Measurements from ENCODE around the gene FOXP3. TPM values are rescaled to one million over a fixed set of nuclear protein-coding genes. Genes with fewer than 3 reads are reported as not detected.
A peak's percentile ranks its signal among the peaks of the same experiment; 100 is the strongest.

The FOXP3 gene
- total RNA-seq, 1 donor from 2014 or later = not detected

DNA sequence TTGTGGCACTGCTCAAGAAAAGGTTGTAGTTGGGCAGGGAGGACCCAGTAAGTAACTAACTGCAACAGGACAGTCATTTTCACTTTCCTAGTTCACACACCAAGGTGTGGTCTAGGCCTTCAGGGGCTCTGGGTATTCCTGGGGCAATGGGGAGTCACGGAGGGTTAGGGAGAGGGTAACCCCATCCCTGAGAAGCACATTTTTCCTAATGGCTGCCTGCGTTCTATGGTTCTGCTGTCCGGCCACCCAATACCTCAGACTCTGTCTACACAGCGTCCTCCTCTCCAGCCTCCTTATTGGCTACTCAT, 4.1 kb upstream of the FOXP3 start:
- TF ChIP-seq, protein P1, sequence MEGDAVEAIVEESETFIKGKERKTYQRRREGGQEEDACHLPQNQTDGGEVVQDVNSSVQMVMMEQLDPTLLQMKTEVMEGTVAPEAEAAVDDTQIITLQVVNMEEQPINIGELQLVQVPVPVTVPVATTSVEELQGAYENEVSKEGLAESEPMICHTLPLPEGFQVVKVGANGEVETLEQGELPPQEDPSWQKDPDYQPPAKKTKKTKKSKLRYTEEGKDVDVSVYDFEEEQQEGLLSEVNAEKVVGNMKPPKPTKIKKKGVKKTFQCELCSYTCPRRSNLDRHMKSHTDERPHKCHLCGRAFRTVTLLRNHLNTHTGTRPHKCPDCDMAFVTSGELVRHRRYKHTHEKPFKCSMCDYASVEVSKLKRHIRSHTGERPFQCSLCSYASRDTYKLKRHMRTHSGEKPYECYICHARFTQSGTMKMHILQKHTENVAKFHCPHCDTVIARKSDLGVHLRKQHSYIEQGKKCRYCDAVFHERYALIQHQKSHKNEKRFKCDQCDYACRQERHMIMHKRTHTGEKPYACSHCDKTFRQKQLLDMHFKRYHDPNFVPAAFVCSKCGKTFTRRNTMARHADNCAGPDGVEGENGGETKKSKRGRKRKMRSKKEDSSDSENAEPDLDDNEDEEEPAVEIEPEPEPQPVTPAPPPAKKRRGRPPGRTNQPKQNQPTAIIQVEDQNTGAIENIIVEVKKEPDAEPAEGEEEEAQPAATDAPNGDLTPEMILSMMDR (conservative IDR thresholded peaks at IDR 0.05; ENCODE audit: low read depth, low read length) = no peak

DNA sequence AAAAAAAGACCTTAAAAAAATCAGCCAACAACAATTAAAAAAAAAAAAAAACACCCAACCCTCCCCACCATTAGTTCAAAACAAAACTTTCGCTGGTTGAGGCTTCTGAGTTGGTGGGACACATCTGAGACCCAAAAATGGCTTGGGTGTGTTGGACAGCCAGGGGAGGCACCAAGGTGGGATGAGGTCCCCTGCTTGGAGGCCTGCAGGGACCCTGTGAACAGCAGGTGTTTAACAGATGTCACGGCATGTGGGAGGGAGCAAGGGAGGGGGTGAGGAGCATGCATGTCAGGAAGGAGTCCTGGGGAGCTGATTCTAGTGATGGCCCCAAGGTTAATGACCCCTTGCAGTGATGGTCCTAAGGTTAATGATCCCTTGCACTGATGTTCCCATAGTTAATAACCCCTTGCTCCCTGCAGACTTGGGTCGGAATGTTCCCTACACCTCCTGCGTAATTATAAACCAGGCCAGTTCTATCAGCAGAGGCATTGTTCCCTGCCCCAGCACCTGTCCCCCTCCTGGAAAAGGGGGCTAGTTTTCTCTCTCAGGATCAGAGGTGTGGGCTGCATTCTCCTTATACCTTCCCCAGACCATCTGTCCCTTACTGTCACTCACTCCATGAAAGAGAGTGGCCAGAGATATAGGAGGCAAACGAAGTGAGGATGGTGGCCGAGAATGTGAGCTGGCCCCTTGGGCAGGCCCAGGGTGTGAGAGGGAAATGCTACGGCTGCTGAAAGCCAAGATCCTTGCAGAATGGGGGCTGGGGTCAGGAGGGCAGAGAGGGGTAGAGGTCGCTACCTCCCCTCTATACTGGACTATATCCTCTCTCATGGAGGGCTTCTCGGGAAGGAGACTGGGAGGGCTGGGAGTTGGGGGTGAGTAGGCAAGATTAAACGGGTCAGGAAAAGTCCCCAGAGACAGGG, 2.3 kb upstream of the FOXP3 start:
- H3K4me3 ChIP-seq (ENCODE audit: low read depth, low read length) = no peak overlapping the region
- no peak for DNase-seq (ENCODE audit: low read depth)
- TF ChIP-seq, protein P1 (conservative IDR thresholded peaks at IDR 0.05; ENCODE audit: low read depth, low read length) = no peak

More for the DNA sequence above, 4.1 kb upstream of the FOXP3 start:
- DNase-seq (ENCODE audit: low read depth) = no peak
- peak overlapping the region; percentile 66 for H3K4me3 ChIP-seq (ENCODE audit: low read depth, low read length)

DNA sequence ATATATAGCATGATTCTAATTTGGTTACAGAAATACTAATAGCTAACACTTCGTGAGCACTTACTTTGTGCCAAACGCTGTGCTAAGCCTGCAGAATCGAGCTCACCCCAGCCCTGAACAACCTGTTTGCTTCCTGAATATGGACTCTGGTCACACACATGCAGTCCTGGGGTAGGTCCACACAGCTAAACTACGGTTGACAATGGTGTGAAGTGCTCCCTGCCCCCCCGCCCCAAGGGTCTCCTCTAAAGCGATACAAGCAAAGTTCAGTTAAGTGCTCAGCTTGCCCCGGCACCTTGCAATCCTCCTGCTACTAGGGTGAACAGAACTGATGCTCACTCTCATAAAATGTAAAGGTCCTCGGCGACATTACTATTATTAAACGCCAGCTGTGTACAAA, 879 bp downstream of the FOXP3 start:
- H3K4me3 ChIP-seq (ENCODE audit: low read depth, low read length) = no peak overlapping the region
- no peak for DNase-seq (ENCODE audit: low read depth)
- TF ChIP-seq, protein P1 (conservative IDR thresholded peaks at IDR 0.05; ENCODE audit: low read depth, low read length) = no peak

DNA sequence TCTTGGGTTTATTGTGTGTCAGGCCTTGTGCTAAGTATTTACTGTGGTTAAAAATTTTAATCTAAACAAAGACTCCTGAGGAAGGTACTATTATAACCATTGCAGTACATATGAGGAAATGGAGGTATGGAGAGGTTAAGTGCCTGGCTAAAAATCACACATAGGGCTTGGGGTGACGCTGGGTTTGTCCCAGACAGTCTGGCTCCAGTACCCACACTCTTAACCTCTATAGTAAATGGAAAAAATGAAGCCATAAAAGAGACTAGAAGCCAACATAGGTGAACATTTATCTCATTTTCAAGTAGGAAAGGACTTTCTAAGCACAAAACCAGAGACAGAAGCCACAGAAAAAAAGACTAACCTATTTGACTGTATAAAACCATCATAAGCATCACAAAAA, 1.9 kb downstream of the FOXP3 start:
- TF ChIP-seq, protein P1 (conservative IDR thresholded peaks at IDR 0.05; ENCODE audit: low read depth, low read length) = no peak
- DNase-seq (ENCODE audit: low read depth) = no peak
- H3K4me3 ChIP-seq (ENCODE audit: low read depth, low read length) = no peak overlapping the region

DNA sequence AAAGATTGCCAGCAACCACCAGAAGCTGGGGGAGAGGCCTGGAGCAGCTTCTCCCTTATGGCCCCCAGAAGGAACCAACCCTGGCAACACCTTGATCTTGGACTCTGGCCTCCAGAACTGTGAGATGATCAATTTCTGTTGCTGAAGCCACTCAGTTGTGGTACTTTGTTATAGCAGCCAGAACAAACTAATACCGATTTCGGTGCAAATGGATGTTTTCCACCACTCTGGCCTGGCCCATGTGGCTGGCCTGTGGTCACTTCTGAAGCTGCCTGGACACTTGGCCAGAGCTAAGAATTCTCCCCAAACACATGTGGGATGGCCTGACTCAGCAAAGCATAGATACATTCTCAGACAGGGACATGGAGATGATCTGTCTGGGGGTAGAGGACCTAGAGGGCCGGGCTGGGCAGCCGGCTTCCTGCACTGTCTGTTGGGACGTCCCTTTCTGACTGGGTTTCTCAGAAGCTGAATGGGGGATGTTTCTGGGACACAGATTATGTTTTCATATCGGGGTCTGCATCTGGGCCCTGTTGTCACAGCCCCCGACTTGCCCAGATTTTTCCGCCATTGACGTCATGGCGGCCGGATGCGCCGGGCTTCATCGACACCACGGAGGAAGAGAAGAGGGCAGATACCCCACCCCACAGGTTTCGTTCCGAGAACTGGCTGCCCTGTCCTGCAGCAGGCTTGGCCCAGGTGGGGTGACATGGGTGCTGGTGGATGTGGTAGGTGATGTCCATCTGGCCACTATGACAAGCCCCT, 4.1 kb downstream of the FOXP3 start:
- TF ChIP-seq, protein P1 (conservative IDR thresholded peaks at IDR 0.05; ENCODE audit: low read depth, low read length) = no peak
- DNase-seq (ENCODE audit: low read depth) = no peak
- no peak overlapping the region for H3K4me3 ChIP-seq (ENCODE audit: low read depth, low read length)

DNA sequence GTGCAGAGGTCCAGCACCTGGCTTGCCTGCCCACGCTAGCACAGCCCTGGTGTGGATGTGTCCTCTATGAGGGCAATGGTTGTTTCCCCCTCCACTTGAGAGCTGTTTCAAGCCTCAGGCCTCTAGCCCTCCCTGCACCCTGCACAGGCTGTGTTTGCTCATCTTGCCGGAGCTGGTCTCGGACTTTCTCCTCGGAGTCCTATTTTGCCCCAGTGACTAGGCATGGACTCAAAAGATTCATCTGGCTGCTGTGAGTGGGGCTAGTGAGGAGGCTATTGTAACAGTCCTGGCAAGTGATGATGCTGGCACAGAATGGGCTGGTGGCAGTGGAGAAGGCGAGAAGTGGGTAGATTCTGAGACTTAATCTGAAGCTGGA, 5.8 kb downstream of the FOXP3 start:
- TF ChIP-seq, protein P1 (conservative IDR thresholded peaks at IDR 0.05; ENCODE audit: low read depth, low read length) = no peak
- DNase-seq (ENCODE audit: low read depth) = no peak
- no peak overlapping the region for H3K4me3 ChIP-seq (ENCODE audit: low read depth, low read length)
